Measurements from ENCODE around the gene SYNE2.

The SYNE2 gene

DNA sequence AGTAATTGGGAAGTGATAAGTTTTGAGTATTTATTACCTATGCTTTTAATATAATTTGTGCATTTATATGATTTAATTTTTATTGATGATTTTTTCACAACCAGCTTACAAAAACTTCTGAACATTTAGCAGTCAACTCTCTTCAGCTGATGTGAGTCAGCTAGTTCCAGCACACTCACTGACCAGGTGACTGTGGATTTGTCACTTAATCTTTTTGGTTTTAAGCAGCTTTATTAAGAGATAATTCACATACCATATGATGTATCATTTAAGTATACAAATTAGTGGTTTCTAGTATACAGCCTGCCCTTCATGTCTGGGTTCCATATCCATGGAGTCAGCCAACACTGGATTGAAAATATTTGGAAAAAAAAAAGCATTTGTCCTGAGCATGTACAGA is 103.5 kb downstream of the SYNE2 start:
- DNase-seq (ENCODE audit: low spot score): no peak

DNA sequence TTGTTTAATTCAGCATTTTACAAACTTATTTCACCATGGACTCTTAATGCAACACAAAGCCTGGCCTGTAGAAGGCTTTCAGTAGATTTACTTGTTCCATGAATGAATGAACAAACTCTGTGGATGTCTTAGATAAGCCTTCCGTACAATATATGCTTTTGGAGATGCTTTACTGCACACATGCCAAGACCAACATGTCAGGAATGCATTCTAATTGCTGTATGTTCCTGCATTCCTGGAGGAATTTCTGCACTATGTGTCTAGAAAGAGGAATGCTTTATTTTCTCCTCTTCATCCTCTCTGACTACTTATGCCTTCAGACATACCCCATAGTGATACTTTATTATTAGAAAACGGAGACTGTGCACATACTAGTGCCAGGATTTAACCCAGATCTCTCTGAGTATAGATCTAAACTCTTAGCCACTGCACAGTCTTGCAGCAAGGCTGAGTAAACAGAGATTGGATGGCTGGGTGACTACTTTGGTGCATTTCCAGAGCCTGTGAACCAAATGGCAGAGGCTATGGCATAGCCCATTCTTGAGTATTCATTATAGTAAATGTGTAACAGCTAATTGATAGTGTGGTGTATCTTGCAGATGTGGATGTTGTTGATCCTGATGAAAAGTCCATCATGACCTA is 108.2 kb downstream of the SYNE2 start:
- no peak for DNase-seq (ENCODE audit: low spot score)

DNA sequence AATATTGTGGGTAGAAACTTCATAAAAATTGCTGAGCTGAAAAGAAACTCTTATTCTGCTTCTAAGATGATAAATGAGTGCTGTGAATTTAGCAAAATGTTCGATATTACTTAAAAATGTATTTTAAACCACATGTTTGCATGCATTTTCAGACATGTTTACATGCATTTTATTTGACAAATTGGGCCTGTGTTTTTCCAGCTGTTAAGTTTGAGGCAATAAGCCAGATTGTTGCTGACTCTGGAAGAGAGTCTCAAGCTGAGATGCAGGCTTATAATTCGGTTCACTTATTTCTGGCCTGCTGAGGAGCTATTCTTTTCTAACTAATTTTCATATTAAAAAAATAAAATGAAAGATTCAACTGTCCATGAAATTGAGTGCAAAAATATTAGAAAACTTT is 110.1 kb downstream of the SYNE2 start:
- no peak for DNase-seq (ENCODE audit: low spot score)

DNA sequence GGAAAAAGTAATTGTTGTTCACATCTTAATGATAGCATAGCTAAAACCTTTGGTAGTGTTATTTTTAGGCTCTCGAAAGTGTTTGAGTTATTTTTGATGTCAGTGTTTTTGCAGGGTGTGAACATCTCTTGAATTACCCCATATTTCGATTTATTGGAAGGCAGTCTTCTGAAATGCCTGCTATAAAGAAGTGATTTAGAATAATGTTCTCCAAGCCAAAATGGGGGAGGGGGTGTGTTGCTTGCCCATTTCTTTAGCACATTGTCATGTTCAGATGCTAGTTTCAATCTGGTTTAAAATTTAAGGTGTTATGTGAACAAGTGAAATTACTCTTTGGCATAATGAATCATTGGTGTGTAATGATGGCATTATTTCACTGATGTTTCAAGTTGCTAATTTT is 110.6 kb downstream of the SYNE2 start:
- no peak for DNase-seq (ENCODE audit: low spot score)

DNA sequence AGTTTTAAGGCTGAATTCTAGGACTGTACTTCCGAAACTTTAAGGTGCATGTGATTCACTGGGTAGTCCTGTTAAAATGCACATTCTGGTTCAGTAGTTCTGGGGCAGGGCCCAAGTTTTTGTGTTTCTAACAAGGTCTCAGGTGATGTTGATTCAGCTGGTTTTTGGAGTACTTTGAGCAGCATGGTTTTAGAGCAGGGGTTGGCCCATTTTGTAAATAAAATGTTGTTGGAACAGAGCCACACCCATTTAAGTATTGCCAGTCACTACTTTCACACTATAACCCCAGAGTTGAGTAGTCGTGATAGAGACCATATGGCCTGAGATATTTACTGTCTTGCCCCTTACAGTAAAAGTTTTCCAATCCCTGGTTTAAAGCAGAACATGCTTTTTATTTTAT is 111.3 kb downstream of the SYNE2 start:
- no peak for DNase-seq (ENCODE audit: low spot score)

DNA sequence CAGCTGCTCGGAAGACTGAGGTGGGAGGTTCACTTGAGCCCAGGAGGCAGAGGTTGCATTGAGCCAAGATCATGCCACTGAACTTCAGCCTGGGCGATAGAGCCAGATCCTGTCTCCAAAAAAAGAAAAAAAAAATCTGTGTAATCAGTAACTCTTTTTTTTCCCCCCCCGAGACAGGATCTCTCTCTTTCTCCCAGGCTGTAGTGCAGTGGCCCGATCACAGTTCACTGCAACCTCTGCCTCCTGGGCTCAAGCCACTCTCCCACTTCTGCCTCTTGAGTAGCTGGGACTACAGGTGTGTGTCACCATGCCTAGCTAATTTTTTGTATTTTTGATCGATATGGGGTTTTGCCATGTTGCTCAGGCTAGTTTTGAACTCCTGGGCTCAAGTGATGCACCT is 113.6 kb downstream of the SYNE2 start:
- DNase-seq (ENCODE audit: low spot score): no peak

DNA sequence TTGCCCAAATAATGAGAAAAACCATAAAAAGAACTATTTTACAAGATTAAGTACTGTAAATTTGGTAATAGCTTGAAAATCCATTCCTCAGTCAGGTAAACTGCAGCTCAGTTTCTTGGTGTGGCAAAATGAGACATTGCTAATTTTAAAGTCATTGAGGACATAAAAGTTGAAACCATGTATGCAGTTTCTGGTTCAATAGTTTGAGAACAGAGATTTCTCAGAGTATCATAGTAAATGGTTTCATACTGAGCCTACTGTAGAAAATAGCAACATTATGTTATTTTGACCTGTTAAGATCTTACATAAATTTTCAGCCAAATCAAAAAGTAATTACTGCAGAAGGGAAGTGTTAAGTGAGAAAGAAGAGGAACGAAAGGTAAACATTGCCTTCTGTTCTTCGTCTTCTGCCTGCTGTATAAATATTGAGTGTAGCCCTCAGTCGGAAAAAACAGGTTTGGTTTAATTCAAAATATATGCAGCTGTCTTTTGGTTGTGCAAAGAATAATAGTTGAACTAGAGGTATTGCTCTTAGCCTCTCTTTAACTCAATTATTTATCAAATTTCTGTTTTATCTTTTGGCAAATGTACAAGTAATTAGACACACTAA is 119.6 kb downstream of the SYNE2 start:
- no peak for DNase-seq (ENCODE audit: low spot score)

DNA sequence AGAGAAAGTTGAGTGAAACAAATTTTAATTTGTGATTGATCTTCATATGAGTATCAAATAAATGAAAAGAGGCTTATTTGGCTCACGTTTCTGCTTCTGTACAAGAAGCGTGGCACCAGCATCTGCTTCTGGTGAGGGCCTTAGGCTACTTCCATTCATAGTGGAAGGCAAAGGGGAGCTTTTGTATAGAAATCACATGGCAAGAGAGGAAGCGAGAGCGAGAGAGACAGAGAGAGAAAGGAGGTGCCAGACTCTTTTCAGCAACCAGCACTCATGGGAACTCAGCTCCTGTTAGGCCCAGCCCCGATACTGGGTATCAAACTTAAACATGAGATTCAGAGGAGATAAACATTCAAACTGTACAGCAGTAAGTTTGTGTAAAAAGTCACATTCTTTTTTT is 121.4 kb downstream of the SYNE2 start:
- DNase-seq (ENCODE audit: low spot score): no peak

DNA sequence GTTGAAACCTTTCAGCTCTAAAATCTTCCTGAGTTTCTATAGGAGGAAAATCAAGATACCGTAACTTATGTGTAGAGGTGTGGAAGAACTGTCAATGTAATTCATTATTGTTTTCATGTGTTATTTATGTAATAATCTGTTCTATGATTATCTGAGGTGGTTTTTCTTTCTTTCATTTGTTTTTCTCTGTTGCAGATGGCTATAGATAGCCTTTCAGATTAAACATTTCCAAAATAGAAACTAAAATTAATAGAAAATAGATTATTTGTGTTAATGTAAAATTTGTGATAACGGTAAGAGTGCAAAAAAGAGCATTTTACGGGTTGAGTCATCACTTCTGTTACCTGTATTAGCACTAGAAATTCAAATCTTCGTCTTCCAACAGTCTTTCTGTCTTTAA is 128.8 kb downstream of the SYNE2 start:
- DNase-seq (ENCODE audit: low spot score): no peak

DNA sequence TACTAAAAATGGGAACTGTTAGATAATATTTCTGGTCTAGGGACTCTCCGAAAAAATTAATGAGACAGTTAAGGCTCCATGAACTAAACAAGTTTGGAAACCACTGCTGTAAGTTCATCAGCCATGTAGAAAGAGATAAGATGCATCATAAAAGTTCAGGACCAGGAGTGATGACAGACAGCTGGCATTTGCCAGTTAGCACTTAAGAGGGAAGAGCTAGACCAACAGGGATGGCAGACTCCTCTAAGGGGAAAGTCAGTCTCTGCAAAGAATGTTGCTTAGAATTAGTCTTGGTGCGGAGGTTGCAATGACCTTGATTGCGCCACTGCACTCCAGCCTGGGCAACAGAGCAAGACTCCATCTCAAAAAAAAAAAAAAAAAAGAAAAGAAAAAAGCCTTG is 129.4 kb downstream of the SYNE2 start:
- no peak for DNase-seq (ENCODE audit: low spot score)

DNA sequence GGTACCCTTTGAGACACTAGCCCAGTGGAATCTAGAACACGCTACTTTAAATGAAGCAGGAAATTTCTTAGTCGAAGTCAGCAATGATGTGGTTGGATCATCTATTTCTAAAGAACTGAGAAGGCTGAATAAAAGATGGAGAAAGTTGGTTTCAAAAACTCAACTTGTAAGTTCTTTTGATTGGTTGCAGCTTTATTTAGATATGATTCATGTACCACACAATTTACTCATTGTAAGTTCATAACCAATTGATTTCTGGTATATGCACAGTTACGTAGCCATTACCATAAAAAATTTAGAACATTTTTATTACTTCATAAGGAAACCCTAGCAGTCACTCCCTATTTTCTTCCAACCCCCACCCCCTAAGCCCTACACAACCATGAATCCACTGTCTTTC is 129.8 kb downstream of the SYNE2 start:
- no peak for DNase-seq (ENCODE audit: low spot score)

DNA sequence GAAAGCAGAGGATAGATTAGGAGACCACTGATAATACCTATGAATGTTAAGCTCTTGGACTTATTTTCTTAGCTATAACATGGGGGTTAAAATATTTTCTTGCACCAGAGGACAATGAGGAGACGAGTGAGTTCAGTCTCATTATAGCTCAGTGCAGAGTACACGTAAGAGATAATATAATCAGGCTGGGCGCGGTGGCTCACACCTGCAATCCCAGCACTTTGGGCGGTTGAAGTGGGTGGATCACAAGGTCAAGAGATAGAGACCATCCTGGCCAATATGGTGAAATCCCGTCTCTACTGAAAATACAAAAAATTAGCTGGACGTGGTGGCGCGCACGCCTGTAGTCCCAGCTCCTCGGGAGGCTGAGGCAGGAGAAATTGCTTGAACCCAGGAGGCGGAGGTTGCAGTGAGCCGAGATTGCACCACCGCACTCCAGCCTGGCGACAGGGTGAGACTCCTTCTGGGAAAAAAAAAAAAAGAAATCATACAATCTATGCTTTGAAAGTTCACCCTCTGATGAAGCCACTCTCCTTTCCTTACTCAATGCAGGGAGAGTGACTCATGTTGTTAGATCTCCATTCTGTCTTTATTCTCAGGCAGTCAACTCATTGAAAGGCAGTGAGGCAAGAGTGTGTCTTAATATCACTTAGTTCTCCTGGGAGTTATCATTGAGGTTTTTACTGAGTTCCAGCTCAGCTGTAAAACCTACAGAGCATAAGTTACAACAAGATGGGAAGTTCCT is 134.2 kb downstream of the SYNE2 start:
- DNase-seq (ENCODE audit: low spot score): no peak

DNA sequence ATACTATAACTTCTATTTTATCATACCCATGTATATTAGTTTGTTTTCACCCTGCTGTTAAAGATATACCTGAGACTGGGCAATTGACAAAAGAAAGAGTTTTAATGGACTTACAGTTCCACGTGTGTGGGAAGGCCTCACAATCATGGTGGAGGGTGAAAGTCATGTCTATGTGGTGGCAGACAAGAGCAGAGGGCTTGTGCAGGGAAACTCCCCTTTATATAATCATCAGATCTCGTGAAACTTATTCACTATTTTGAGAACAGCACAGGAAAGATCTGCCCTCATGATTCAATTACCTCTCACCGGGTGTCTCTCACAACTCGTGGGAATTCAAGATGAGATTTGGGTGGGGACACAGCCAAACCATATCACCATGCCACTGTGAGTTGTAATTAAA is 135.8 kb downstream of the SYNE2 start:
- DNase-seq (ENCODE audit: low spot score): no peak

DNA sequence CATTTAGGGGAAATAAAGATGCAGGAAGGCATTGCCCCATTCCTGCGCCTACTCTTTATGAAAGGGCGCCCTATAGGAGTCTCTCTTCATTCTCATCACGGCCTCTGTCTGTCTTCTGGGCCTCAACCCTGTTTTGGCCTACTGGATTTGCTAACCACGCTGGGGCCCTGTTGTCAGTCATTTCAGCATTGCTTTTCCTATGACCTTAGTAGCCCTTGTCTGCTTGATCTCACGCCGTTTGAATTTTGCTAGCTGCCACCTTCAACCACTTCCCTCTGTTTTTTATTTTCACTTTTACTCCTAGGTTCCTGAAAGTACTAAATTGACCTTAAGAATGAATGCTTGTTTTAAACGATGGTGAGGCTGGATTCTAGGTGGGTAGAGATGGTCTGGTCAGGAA is 139.0 kb downstream of the SYNE2 start:
- DNase-seq (ENCODE audit: low spot score): no peak

DNA sequence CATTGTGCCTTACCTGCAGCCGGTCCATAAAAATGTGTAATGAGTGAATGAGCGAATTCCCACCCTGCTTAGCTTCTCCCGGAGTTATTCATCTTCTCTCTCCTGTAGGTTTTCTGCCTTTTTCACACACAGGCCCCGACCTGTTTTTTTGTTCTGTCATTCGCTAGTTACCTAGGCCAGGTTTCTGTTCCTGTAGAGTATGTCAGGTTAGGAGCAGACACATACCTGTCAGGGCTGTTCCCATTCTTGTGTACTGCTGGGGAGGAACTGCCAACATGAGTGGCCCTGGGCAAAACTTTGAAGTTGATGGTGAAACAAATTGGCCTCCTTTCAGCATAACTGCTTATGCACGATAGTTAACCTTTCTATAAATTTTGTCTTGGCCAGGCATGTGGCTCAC is 140.1 kb downstream of the SYNE2 start:
- DNase-seq (ENCODE audit: low spot score): no peak

DNA sequence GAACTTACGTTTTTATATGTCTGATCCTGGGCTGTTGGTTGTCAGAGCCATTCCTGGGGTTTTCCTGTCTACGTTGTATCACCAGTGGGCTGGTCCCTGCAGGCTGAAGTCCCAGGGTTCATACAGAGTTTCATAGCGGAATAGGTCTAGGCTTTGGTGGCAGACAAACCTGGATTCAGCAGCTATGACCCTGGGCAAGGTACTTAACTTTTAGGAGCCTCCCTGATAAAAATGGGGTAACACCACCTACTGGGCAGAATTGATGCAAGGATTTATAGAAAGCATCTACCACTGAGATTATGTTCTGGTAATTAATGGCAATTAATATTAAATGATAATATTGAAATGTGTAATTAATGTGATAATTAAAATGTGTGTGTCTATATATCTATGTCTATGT is 141.2 kb downstream of the SYNE2 start:
- DNase-seq (ENCODE audit: low spot score): no peak

DNA sequence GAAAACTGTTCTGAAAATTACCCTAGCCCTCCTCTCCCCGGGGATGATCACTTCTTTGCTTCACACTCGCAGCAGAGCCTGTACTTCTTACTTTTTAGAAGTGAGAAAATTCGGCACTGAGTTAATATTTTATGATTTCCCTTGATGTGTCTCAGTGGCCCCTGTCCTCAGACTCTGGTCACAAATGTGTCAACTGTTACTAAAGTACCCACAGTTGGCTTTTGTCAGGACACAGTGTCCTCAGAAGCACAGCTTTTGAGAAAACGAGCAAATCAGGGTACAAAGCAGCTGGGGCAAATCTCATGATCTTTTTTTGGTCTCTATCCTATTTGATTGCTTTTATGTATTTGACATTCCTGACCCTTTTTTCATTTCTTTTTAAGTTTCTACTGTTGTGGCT is 142.5 kb downstream of the SYNE2 start:
- no peak for DNase-seq (ENCODE audit: low spot score)

DNA sequence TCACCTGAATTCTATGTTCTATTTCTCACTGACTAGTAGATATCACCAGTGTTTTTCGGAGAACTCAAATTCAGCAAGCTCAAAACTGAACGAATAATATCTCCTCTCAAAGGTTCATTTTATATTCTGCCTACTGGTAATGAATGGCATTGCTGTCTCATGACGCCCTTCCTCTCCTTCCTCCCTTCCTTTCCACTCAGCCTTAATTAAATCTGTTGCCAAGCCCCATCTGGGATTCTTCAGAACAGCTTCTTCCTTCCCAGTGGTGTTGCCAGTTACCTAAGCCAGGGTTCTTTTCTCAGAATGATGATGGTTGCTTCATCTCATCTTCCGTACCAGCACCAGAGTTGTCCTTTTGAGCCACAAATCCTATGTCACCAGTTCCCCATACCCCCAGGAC is 143.2 kb downstream of the SYNE2 start:
- DNase-seq (ENCODE audit: low spot score): no peak

DNA sequence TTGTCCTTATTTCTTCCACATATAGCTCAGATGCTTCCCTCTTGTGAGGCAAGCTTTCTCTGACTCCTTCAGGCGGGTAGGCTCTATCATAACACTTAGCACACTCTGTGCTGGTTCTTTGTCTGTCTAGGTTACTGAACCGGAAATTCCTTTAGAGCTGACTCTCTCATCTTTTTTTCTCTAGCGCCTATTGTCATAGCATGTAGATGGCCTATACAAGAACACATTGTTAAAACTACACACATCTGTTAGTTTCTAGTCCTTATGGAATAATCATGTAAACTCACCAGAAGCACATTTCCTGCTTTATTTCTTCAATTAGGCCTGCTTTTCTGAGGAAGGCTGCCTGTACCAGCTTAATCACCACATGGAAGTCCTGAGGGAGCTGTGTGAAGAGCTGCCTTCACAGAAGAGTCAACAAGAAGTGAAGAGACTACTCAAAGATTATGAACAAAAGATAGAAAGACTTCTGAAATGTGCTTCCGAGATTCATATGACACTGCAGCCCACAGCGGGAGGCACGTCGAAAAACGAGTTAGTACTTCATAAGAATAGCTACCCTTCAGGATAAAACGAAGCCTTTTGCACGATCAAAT is 143.9 kb downstream of the SYNE2 start:
- DNase-seq (ENCODE audit: low spot score): no peak

DNA sequence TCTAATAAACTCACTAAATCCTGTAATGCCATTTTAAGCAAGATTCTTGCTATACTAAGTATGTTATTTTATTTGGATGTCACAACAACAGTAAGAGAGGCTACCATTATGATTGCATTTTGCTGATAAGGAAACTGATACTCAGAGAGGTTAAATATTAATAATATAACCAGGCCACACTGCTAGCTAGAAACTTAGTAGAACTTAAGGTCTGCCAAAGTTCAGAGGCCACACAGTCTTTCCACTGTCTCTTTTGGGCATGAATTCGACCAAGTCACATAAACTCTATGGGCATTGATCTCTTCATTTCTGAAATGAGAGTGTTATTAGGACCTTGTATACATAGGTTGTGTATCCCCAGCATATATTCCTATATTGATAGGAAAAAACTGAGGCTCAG is 147.9 kb downstream of the SYNE2 start:
- no peak for DNase-seq (ENCODE audit: low spot score)

DNA sequence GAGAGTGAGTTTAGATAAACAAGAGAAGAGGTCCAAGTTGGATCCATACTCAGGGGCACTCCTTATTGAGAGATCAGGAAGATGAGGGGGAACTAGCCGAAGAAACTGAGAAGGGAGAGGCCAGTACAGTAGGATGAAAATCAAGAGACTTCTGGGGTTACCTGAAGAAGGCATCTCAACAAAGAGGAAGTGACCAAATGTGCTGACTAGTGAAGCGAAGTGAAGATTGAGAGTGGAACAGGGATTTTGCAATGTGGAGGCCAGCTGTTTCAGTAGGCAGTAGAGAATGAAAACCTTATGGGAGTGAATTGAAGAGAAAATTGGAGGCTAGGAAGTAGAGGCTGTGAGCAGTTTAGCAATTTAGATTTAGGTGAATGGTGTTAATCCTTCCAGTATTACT is 153.0 kb downstream of the SYNE2 start:
- no peak for DNase-seq (ENCODE audit: low spot score)

DNA sequence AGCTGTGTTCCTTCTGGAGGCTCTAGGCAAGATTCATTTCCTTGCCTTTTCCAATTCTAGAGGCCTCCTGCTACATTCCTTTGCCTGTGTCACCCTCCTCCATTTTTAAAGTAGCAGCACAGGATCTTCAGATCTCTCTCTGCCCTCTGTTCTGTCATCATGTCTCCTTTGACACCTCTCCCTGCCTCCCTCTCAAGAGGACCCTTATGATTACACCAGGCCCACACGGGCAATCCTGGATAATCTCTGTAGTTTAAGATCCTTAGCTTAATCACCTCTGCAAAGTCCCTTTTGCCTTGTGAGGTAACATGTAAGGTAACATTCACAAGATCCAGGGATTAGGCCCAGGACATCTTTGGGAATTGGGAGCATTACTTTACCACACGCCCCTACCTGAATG is 155.2 kb downstream of the SYNE2 start:
- DNase-seq (ENCODE audit: low spot score): no peak

DNA sequence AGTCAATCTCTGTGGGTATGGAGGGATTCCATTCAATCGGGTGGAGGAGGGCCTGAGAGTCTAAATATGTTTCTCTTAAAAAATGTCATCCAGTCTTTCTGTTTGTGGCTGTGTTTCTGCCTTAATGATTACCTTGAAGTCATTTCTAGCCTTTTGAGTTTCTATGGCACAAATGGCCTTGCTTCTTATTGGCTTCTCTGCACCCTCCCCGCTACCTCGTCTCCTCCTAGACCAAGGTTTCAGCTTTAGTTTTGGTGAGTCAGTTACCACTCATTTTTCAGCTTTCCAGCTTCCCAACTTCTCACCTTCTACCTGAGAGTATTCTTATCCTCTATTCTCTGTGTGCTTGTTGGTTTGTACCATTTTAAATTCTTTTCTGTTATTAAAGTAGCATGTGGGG is 159.2 kb downstream of the SYNE2 start:
- DNase-seq (ENCODE audit: low spot score): no peak

Measured in putamen (tissue), 1 donor.